ENCODE results near the gene ZBED4.

The ZBED4 gene

GRCh38 chr22:49855251-49855911, 1.7 kb downstream of the ZBED4 start:
- peak; percentile 31 for DNase-seq (ENCODE audit: low read depth, low spot score)

- DNase-seq (ENCODE audit: low read depth, low spot score): no peak
Observed at GRCh38 chr22:49856343-49856742, 2.7 kb downstream of the ZBED4 start.

DNA sequence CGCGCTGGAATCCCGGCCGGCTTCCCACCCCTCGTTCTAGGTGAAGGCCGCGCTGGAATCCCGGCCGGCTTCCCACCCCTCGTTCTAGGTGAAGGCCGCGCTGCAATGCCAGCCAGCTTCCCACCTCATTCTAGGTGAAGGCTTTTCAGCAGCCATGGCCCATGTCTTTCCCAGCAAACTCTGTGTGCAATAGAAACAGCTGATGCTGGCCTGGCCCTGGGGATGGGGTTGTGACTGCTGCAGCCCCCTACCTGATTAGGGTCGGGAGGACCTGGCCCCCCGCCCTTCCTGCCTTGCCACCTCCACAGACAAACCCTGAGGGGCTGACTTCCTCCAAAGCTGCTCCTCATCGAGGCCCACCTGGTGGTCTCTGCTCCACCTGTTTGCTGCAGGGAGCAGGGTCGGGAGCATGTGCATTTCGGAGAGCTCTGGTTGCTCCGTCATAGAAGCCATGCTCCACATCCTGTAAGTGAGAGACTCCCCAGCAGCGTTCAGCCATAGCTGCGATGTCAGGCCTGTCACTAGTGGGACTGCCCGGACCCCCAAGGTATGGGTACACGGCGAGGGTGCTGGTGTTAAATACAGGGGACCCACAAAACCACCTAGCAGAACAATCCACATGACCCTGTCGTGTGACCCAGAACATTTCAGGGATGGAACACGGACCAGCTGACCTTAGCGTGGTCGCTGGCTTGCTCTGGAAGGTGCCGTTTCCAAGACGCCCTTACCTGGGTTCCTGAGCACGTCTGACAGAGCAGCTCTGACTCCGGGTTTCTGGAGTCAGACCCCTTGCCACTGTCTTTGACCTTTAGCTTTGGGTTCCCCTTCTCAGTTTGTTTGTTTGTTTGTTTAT, 3.3 kb downstream of the ZBED4 start:
- DNase-seq (ENCODE audit: low read depth, low spot score): no peak

DNA sequence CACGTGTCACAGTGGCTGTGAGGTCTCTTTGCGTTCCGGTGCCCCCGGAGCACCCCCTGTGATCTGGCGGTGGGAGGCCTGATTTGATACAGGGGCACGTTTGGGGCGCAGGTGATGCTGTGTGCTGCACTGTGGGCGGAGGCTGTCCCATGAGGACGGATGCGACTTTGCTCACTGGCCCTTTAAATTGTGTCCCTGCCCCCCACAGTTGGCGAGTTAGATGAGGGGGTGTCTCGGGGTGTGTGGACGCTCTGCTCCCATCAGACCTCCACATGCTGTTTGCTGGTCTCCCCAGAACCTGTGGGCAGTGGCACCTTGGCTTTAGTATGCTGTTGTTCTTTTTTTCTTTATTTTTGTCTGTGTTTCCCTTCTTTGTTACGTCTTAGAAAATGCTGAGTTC, 5.2 kb downstream of the ZBED4 start:
- no peak for DNase-seq (ENCODE audit: low read depth, low spot score)

GRCh38 chr22:49861642-49862495, 8.2 kb downstream of the ZBED4 start:
- no peak for DNase-seq (ENCODE audit: low read depth, low spot score)

DNA sequence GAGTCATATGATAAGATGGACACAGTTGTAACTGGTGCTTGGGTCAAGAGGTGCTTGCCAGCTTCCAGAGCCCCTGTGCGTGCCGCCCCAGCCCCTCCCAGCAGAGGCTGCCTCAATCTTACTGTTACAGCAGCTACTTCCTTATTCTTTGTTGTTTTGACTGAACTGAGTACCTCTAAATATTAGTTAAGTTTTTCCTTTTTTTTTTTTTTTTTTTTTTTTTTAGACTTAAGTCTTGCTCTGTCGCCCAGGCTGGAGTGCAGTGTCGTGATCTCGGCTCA, 8.8 kb downstream of the ZBED4 start:
- no peak for DNase-seq (ENCODE audit: low read depth, low spot score)

DNA sequence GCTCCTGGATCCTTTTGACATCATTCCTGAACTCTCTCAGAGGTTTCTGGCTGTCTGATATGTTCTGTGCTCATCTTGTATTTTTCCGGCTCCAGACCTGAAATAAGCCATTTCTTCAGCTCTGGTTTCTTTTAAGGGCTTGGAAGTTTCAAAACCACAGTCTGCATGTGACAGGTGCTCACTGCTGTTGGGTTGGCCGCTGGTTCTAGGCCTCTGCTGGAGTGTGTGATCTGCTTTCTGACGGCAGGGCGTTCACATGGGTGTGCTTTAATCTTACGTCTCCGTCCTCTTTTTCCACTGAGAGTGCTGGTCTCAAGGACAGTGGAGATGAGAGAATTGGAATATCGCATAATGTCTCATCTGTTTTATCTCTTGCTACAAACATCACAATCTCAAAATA, 10.3 kb downstream of the ZBED4 start:
- no peak for DNase-seq (ENCODE audit: low read depth, low spot score)

DNA sequence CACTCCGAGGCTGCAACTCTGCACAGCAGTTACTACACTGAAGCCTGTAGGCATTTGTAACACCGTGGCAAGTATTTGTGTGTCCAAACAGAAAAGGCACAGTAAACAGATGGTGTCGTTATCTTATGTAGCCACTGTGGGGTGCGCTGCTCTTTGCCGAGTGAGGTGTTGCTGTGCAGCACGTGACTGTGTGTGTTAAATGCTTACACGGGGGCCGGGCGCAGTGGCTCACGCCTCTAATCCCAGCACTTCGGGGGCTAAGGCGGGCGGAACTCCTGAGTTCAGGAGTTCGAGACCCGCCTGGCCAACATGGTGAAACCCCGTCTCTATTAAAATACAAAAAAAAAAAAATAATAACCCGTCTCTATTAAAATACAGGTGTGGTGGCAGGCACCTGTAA, 11.5 kb downstream of the ZBED4 start:
- no peak for DNase-seq (ENCODE audit: low read depth, low spot score)

DNA sequence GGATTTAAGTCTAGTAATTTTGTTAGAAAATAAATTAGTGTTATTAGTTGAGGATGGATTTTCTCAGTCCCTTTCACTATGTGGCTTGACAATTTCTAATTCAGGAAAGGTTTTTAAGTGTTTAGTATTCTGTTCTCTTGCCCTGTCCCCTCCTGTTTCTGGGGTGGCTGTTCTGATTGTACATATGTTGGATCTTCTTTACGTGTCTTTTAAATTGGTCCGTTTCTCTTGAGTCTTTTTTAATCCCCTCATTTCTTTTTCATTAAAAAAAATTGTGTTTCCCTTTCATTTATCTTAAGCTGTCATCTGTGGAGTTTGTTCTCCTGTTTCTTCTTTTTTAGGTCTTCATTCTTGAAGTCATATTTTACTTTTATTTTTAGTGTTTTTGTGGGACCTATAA, 12.5 kb downstream of the ZBED4 start:
- no peak for DNase-seq (ENCODE audit: low read depth, low spot score)

DNA sequence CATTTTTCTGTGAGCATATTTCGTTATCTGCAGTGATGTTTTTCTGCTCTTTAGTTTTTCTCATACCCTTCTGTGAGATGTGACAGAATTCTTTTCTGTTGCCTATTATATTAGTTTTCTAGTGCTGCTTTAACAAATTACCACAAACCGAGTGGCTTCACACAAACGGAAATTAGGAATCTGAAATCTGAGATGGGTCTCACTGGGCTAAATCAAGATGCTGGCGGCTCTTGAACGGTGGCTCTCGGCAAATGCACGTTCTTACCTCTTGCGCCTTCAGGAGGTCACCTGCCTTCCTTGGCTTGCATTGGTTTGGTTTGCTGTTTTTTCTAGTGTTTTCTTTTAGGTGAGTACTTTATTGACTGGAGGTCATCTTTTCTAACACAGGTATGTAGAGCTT, 13.0 kb downstream of the ZBED4 start:
- DNase-seq (ENCODE audit: low read depth, low spot score): no peak

DNA sequence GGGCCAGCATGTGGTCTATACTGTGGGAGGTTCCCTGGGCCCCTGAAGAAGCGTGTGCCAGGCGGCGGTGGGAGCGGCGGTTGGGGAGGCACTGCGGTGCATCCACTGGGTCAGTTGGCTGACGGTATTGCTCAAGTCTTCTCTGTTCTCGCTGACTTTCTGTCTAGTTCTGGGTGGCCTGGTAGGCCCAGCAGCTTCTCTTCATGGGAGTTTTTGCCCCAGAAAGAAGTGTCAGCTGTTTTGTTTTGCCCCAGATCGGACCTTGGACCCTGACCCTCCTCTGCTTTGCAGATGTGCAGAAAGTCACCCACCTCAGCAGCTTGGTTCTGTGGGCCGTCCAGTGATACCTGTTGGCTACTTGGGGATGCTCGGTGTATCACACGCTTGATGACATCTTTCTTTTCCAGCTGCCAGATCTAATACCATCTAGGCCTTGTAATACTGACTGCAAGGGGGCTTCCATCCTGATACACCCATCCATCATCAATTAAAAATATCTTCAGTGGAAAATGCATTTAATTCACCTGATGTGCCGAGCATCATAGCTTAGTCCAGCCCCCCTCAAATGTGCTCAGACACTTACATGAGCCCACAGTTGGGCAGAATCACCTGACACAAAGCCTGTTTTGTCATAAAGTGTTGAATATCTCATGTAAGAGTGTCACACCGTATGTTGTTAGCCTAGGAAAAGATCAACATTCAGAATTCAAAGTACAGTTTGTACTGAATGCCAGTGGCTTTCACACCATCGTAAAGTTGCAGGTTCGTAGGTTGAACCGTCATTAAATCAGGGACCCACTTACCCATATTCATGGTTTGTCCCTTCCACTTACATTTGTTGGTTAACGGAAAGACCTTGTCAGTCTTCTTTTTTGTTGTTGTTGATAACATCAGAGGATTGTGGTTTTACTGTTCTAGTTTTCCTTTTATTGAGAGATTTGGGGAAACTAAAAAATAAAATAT, 13.9 kb downstream of the ZBED4 start:
- DNase-seq (ENCODE audit: low read depth, low spot score): no peak

GRCh38 chr22:49869086-49869830, 15.6 kb downstream of the ZBED4 start:
- DNase-seq (ENCODE audit: low read depth, low spot score): no peak

- no peak for DNase-seq (ENCODE audit: low read depth, low spot score)
Observed at GRCh38 chr22:49869845-49870712, 16.4 kb downstream of the ZBED4 start.

DNA sequence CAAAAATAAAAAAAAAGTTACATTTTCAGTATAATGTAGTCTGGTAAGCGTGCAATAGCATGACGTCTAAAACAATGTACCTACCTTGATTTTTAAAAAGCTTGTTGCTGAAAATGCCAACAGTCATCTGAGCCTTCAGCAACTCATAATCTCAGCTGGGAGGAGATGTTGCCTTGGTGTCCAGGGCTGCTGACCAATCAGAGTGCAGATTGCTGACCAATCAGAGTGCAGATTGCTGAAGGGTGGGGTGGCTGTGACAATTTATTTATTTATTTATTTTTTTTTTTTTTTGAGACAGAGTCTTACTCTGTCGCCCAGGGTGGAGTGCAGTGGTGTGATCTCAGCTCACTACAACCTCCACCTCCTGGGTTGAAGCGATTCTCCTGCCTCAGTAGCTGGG, 17.8 kb downstream of the ZBED4 start:
- DNase-seq (ENCODE audit: low read depth, low spot score): no peak

- DNase-seq (ENCODE audit: low read depth, low spot score): no peak
Observed at GRCh38 chr22:49872347-49872746, 18.7 kb downstream of the ZBED4 start.

- no peak for DNase-seq (ENCODE audit: low read depth, low spot score)
Observed at GRCh38 chr22:49873228-49873940, 19.7 kb downstream of the ZBED4 start.

GRCh38 chr22:49877642-49878041, 24.0 kb downstream of the ZBED4 start:
- no peak for DNase-seq (ENCODE audit: low read depth, low spot score)

GRCh38 chr22:49878206-49878605, 24.6 kb downstream of the ZBED4 start:
- no peak for DNase-seq (ENCODE audit: low read depth, low spot score)

DNA sequence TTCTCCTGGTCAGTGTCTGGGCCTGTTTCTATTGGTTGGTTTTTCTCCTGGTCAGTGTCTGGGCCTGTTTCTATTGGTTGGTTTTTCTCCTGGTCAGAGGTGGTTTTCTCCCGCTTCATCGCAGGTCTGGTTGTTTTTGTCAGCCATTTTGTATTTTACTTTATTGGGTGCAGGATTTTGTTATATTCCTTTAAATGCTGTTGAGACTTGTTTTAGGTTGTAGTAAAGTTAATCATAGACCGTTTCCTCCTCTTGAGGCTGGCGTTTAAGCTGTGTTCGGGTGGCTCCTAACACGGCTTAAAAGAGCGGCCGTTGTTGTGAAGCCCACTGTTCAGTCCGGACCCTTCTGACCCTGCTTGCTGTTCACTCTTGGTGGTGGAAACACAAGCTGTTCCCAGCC, 26.2 kb downstream of the ZBED4 start:
- no peak for DNase-seq (ENCODE audit: low read depth, low spot score)
